ENCODE measurements around the gene GINS3.

DNA sequence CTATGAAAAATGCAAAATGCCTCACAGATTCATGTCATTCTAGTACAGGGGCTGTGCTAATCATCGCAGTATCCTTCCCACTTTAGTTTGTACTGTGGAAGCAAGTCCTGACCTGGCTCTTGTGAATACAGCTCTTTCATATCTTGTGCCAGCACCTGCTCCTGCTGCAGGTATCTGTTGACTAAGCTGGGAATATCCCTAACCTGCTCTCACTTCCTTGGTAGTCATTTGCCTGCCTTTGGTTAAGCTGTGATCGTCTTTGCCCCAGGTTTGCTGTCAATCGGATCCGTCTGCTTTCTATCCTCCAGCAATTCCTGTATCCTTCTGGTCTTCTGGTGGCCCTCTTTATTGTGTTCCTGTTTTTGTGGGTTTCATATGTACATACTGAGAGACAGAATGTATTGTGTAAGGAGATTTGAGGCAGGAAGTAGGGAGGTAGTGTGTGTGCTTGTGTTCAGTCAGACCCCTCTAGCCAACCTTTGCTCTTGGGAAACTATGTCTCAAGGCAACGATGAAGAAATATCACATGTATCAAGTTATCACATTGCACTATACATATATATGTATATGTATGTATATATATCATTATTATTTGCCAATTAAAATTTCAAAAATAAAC lies 7.7 kb upstream of the GINS3 start:
- no peak for TF ChIP-seq POLR2A (IDR thresholded peaks at IDR 0.05)
- no peak for TF ChIP-seq CTCF (IDR thresholded peaks at IDR 0.05)
